MCF 10A (cell line): ENCODE data around the gene OSBPL9. TPM values are rescaled to one million over a fixed set of nuclear protein-coding genes. Genes with fewer than 3 reads are reported as not detected.

Experiments used
- BruUV-seq: library from RNA; stranded (reverse); fragments of 400-500 nt; replicated peaks from 2 replicates; lab custom pipeline; 2021; lab: Mats Ljungman, UMichigan
- CTCF ChIA-PET: fragments of 300-600 bp; sonication (Branson Sonifier 250); formaldehyde crosslinking; extraction: SDS; loops from one replicate; lab custom pipeline; 2021; ENCODE audit warnings: antibody characterized with exemption, inconsistent platforms; lab: Yijun Ruan, JAX
- POLR2A ChIA-PET: fragments of 300-600, 350-650 bp; sonication (Branson Sonifier 250); formaldehyde crosslinking; extraction: SDS; loops from one replicate; lab custom pipeline; 2020; ENCODE audit warnings: antibody characterized with exemption, inconsistent platforms; lab: Yijun Ruan, JAX
- DNase-seq: peaks from one replicate; pipeline ENCODE4 v3.0.0-alpha.2; 2018; ENCODE audit not compliant: unreplicated experiment
- H3K27ac Mint-ChIP-seq: one replicate; pipeline ENCODE4 v1.8.0; 2022; ENCODE audit warnings: mild to moderate bottlenecking, low read depth, mixed read lengths; ENCODE audit not compliant: unreplicated experiment
- H3K27me3 Mint-ChIP-seq: one replicate; pipeline ENCODE4 v1.8.0; 2022; ENCODE audit warnings: mixed read lengths; ENCODE audit not compliant: insufficient read depth, unreplicated experiment
- H3K36me3 Mint-ChIP-seq: one replicate; pipeline ENCODE4 v1.8.0; 2022; ENCODE audit warnings: mild to moderate bottlenecking, moderate library complexity, mixed read lengths; ENCODE audit not compliant: insufficient read depth, unreplicated experiment
- H3K4me1 Mint-ChIP-seq: one replicate; pipeline ENCODE4 v1.8.0; 2022; ENCODE audit warnings: mixed read lengths; ENCODE audit not compliant: insufficient read depth, unreplicated experiment
- H3K4me3 Mint-ChIP-seq: one replicate; pipeline ENCODE4 v1.8.0; 2022; ENCODE audit warnings: mild to moderate bottlenecking, moderate library complexity, mixed read lengths; ENCODE audit not compliant: unreplicated experiment
- H3K9me3 Mint-ChIP-seq: one replicate; pipeline ENCODE4 v1.8.0; 2022; ENCODE audit warnings: mixed read lengths; ENCODE audit not compliant: unreplicated experiment
- CTCF ChIP-seq: fragments of 200-600 bp; IDR thresholded peaks from one replicate; pipeline ENCODE4 v1.8.0; 2022; ENCODE audit warnings: antibody characterized with exemption, mild to moderate bottlenecking; ENCODE audit not compliant: unreplicated experiment
- intact Hi-C: fragments of 100-400 bp; cut with micrococcal nuclease; formaldehyde crosslinking; loops from 2 replicates; pipeline ENCODE4 v1.14.1; 2022
- total RNA-seq: library from RNA; stranded (reverse); gene quantifications from 2 replicates; pipeline ENCODE4 v1.2.3, GENCODE V29; 2022

OSBPL9 gene
- total RNA-seq, 1 experiment from 2014 or later: 51.7 TPM

- Mint-ChIP-seq H3K36me3 (no peaks in the 10 kb centered on the region), H3K4me3 (no peak overlapping the region), H3K27ac (no peak overlapping the region), H3K4me1 (no peaks in the 10 kb centered on the region), H3K9me3 (no peaks in the 10 kb centered on the region), H3K27me3 (no peaks in the 10 kb centered on the region)
- no peak for TF ChIP-seq CTCF
- POLR2A ChIA-PET: no interaction called here
- BruUV-seq: no TSS peak
- intact Hi-C loops: no loop called here
- CTCF ChIA-PET: no interaction called here
- DNase-seq: no peak
Observed at GRCh38 chr1:51581238-51581637, 35.7 kb upstream of the OSBPL9 start.

GRCh38 chr1:51583532-51583931, 33.4 kb upstream of the OSBPL9 start:
- intact Hi-C loops: no loop called here
- H3K27ac Mint-ChIP-seq: no peak overlapping the region
- BruUV-seq: no TSS peak
- no peak overlapping the region for H3K4me3 Mint-ChIP-seq
- peaks cover 10% of the 10 kb centered on the region for H3K27me3 Mint-ChIP-seq
- no peaks in the 10 kb centered on the region for H3K9me3 Mint-ChIP-seq
- DNase-seq: no peak
- ChIA-PET CTCF (interaction anchor here (0.6 to 0.9 kb wide), 2 partner anchors 48 to 186 kb away, joined by 3 read pairs; no protein-coding TSS in a partner anchor), POLR2A (no interaction called here)
- H3K36me3 Mint-ChIP-seq: no peaks in the 10 kb centered on the region
- no peaks in the 10 kb centered on the region for H3K4me1 Mint-ChIP-seq
- TF ChIP-seq CTCF: no peak

- no peaks in the 10 kb centered on the region for H3K4me1 Mint-ChIP-seq
- intact Hi-C loops: no loop called here
- H3K9me3 Mint-ChIP-seq: no peaks in the 10 kb centered on the region
- DNase-seq: no peak
- TF ChIP-seq CTCF: no peak
- POLR2A ChIA-PET: no interaction called here
- BruUV-seq: no TSS peak
- H3K27me3 Mint-ChIP-seq: peaks cover 10% of the 10 kb centered on the region
- no peak overlapping the region for H3K27ac Mint-ChIP-seq
- H3K4me3 Mint-ChIP-seq: no peak overlapping the region
- no peaks in the 10 kb centered on the region for H3K36me3 Mint-ChIP-seq
- CTCF ChIA-PET: interaction anchor here (0.9 kb wide), 1 partner anchor 185 kb away, joined by 3 read pairs; no protein-coding TSS in a partner anchor
Observed at GRCh38 chr1:51584021-51584420, 32.9 kb upstream of the OSBPL9 start.

GRCh38 chr1:51592711-51593110, 24.2 kb upstream of the OSBPL9 start:
- H3K9me3 Mint-ChIP-seq: no peaks in the 10 kb centered on the region
- CTCF ChIA-PET: no interaction called here
- no peak overlapping the region for H3K27ac Mint-ChIP-seq
- H3K27me3 Mint-ChIP-seq: peaks cover 5% of the 10 kb centered on the region
- no peaks in the 10 kb centered on the region for H3K36me3 Mint-ChIP-seq
- no peak for TF ChIP-seq CTCF
- BruUV-seq: no TSS peak
- peak; percentile 31 for DNase-seq
- intact Hi-C loops: no loop called here
- no peak overlapping the region for H3K4me3 Mint-ChIP-seq
- H3K4me1 Mint-ChIP-seq: peaks cover 7% of the 10 kb centered on the region
- POLR2A ChIA-PET: no interaction called here
